ENCODE results near the gene TRIM62. TPM values are rescaled to one million over a fixed set of nuclear protein-coding genes. Genes with fewer than 3 reads are reported as not detected.

The TRIM62 gene
- total and polyA plus RNA-seq, 2 donors, result 1.8 to 7.8 TPM

- H3K27ac ChIP-seq (ENCODE audit: low read depth in 1 of 2, low read length in 1 of 2), result no peak overlapping the region
- peaks cover 5 to 13% of the 10 kb centered on the region in 2 donors for H3K36me3 ChIP-seq (ENCODE audit: control insufficient read depth in 2 of 2, insufficient read depth in 2 of 2, low read length in 1 of 2)
- H3K9me3 ChIP-seq (ENCODE audit: control insufficient read depth in 2 of 2, insufficient read depth in 1 of 2, low read length in 1 of 2), result no peaks in the 10 kb centered on the region
- DNase-seq (ENCODE audit: low read depth in 6 of 9, low spot score in 9 of 9), result no peak
- no peaks in the 10 kb centered on the region for H3K4me1 ChIP-seq (ENCODE audit: control insufficient read depth in 2 of 2, insufficient read depth in 2 of 2, low read length in 2 of 2)
- WGBS, result 98% methylated on average over 6 of the region's 6 CpGs
- no peak overlapping the region for H3K4me3 ChIP-seq (ENCODE audit: low read length in 2 of 2)
- no peaks in the 10 kb centered on the region for H3K27me3 ChIP-seq (ENCODE audit: control insufficient read depth in 2 of 2, insufficient read depth in 1 of 2, low read length in 1 of 2)
These were observed 16.0 kb downstream of the TRIM62 start for GRCh38 chr1:33165809-33166208.

DNA sequence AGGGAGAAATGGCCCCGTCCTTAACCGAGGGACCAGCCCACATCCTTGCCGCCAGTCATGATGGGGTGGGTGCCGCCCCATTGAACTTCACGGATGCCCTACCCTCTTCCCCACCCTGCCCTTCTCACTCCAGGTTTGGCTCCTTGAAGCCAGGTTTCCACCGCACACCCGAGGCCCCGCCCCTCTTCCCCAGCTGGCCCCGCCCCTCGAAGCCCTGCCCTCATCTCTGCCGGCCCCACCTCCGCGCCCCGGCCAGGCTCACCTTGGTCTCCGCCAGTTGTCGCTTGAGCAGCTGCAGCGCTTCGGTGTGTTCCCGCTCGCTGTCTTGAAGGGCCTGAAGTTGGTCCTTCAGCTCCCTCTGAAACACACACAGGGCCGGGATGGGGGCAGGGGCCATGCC lies 16.6 kb downstream of the TRIM62 start:
- Histone ChIP-seq H3K27ac (ENCODE audit: low read depth in 1 of 2, low read length in 1 of 2) (no peak overlapping the region), H3K4me3 (ENCODE audit: low read length in 2 of 2) (no peak overlapping the region), H3K36me3 (ENCODE audit: control insufficient read depth in 2 of 2, insufficient read depth in 2 of 2, low read length in 1 of 2) (peaks cover 5 to 11% of the 10 kb centered on the region in 2 donors), H3K9me3 (ENCODE audit: control insufficient read depth in 2 of 2, insufficient read depth in 1 of 2, low read length in 1 of 2) (no peaks in the 10 kb centered on the region), H3K27me3 (ENCODE audit: control insufficient read depth in 2 of 2, insufficient read depth in 1 of 2, low read length in 1 of 2) (no peaks in the 10 kb centered on the region), H3K4me1 (ENCODE audit: control insufficient read depth in 2 of 2, insufficient read depth in 2 of 2, low read length in 2 of 2) (no peaks in the 10 kb centered on the region)
- no peak for DNase-seq (ENCODE audit: low read depth in 6 of 9, low spot score in 9 of 9)
- 94% methylated on average over 21 of the region's 21 CpGs for WGBS

- no peaks in the 10 kb centered on the region for H3K9me3 ChIP-seq (ENCODE audit: control insufficient read depth in 2 of 2, insufficient read depth in 1 of 2, low read length in 1 of 2)
- 88% methylated on average over 14 of the region's 14 CpGs for WGBS
- peaks cover 5 to 18% of the 10 kb centered on the region in 2 donors for H3K36me3 ChIP-seq (ENCODE audit: control insufficient read depth in 2 of 2, insufficient read depth in 2 of 2, low read length in 1 of 2)
- no peak overlapping the region for H3K4me3 ChIP-seq (ENCODE audit: low read length in 2 of 2)
- DNase-seq (ENCODE audit: low read depth in 6 of 9, low spot score in 9 of 9), result no peak
- no peak overlapping the region for H3K27ac ChIP-seq (ENCODE audit: low read depth in 1 of 2, low read length in 1 of 2)
- H3K4me1 ChIP-seq (ENCODE audit: control insufficient read depth in 2 of 2, insufficient read depth in 2 of 2, low read length in 2 of 2), result no peaks in the 10 kb centered on the region
- H3K27me3 ChIP-seq (ENCODE audit: control insufficient read depth in 2 of 2, insufficient read depth in 1 of 2, low read length in 1 of 2), result no peaks in the 10 kb centered on the region
These were observed 18.0 kb downstream of the TRIM62 start for GRCh38 chr1:33163621-33164519.

DNA sequence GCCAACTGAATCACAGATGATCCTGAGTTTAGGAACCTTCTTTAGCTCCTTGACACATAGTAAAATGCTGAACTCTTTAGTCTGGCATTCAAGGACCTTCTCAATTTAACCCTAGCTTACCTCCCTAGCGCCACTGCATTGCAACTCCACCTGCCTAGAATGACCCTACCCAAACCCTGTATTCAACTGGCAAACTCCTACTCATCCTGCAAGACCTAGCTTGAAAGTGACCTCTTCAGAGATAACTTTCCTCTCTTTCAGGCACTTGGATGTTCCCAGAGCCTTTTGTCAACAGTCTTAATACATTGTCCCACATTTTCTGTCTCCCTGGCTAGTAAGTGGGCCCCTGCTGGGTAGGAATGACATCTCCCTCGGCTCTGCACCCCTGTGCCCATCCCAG lies 19.7 kb downstream of the TRIM62 start:
- WGBS, result over 99% methylated on average over 2 of the region's 2 CpGs
- H3K36me3 ChIP-seq (ENCODE audit: control insufficient read depth in 2 of 2, insufficient read depth in 2 of 2, low read length in 1 of 2), result peaks cover 7 to 21% of the 10 kb centered on the region in 2 donors

GRCh38 chr1:33161061-33161681 lies 20.7 kb downstream of the TRIM62 start:
- Histone ChIP-seq H3K9me3 (ENCODE audit: control insufficient read depth in 2 of 2, insufficient read depth in 1 of 2, low read length in 1 of 2) (no peaks in the 10 kb centered on the region), H3K36me3 (ENCODE audit: control insufficient read depth in 2 of 2, insufficient read depth in 2 of 2, low read length in 1 of 2) (peaks cover 7 to 21% of the 10 kb centered on the region in 2 donors), H3K27ac (ENCODE audit: low read depth in 1 of 2, low read length in 1 of 2) (no peak overlapping the region), H3K27me3 (ENCODE audit: control insufficient read depth in 2 of 2, insufficient read depth in 1 of 2, low read length in 1 of 2) (no peaks in the 10 kb centered on the region), H3K4me3 (ENCODE audit: low read length in 2 of 2) (no peak overlapping the region), H3K4me1 (ENCODE audit: control insufficient read depth in 2 of 2, insufficient read depth in 2 of 2, low read length in 2 of 2) (no peaks in the 10 kb centered on the region)
- DNase-seq (ENCODE audit: low read depth in 6 of 9, low spot score in 9 of 9), result no peak
- 58% methylated on average over 25 of the region's 25 CpGs for WGBS

More for the DNA sequence above, 19.7 kb downstream of the TRIM62 start:
- Histone ChIP-seq H3K9me3 (ENCODE audit: control insufficient read depth in 2 of 2, insufficient read depth in 1 of 2, low read length in 1 of 2) (no peaks in the 10 kb centered on the region), H3K4me3 (ENCODE audit: low read length in 2 of 2) (no peak overlapping the region), H3K27ac (ENCODE audit: low read depth in 1 of 2, low read length in 1 of 2) (no peak overlapping the region), H3K4me1 (ENCODE audit: control insufficient read depth in 2 of 2, insufficient read depth in 2 of 2, low read length in 2 of 2) (no peaks in the 10 kb centered on the region), H3K27me3 (ENCODE audit: control insufficient read depth in 2 of 2, insufficient read depth in 1 of 2, low read length in 1 of 2) (no peaks in the 10 kb centered on the region)
- DNase-seq (ENCODE audit: low read depth in 6 of 9, low spot score in 9 of 9), result no peak

- H3K9me3 ChIP-seq (ENCODE audit: control insufficient read depth in 2 of 2, insufficient read depth in 1 of 2, low read length in 1 of 2), result no peaks in the 10 kb centered on the region
- DNase-seq (ENCODE audit: low read depth in 6 of 9, low spot score in 9 of 9), result no peak
- peaks cover 7 to 23% of the 10 kb centered on the region in 2 donors for H3K36me3 ChIP-seq (ENCODE audit: control insufficient read depth in 2 of 2, insufficient read depth in 2 of 2, low read length in 1 of 2)
- H3K4me3 ChIP-seq (ENCODE audit: low read length in 2 of 2), result no peak overlapping the region
- 98% methylated on average over 26 of the region's 26 CpGs for WGBS
- H3K27me3 ChIP-seq (ENCODE audit: control insufficient read depth in 2 of 2, insufficient read depth in 1 of 2, low read length in 1 of 2), result no peaks in the 10 kb centered on the region
- no peak overlapping the region for H3K27ac ChIP-seq (ENCODE audit: low read depth in 1 of 2, low read length in 1 of 2)
- H3K4me1 ChIP-seq (ENCODE audit: control insufficient read depth in 2 of 2, insufficient read depth in 2 of 2, low read length in 2 of 2), result no peaks in the 10 kb centered on the region
These were observed 22.3 kb downstream of the TRIM62 start for GRCh38 chr1:33159577-33159976.

DNA sequence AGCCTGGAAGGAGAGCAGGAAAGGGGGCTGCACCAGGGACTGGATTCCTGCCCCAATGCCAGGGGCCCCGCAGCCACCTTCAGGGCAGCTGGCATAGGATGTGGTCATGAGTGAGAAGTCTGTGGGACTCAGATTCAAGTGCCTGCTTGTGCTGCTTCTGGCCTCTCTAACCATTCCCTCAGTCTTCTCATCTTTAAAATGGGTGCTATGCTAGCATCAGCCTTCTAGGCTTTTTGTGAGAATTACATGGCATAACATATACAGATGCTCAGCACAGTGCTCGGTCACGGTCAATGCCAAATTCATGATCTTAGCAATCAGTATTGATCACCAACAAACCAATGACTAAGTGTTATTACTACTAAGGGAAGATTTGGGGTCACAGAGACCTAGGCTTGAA lies 23.5 kb downstream of the TRIM62 start:
- no peaks in the 10 kb centered on the region for H3K9me3 ChIP-seq (ENCODE audit: control insufficient read depth in 2 of 2, insufficient read depth in 1 of 2, low read length in 1 of 2)
- DNase-seq (ENCODE audit: low read depth in 6 of 9, low spot score in 9 of 9), result no peak
- H3K4me1 ChIP-seq (ENCODE audit: control insufficient read depth in 2 of 2, insufficient read depth in 2 of 2, low read length in 2 of 2), result peaks cover 1 to 6% of the 10 kb centered on the region in 2 donors
- no peak overlapping the region for H3K4me3 ChIP-seq (ENCODE audit: low read length in 2 of 2)
- peaks cover 5 to 18% of the 10 kb centered on the region in 2 donors for H3K36me3 ChIP-seq (ENCODE audit: control insufficient read depth in 2 of 2, insufficient read depth in 2 of 2, low read length in 1 of 2)
- over 99% methylated on average over 3 of the region's 3 CpGs for WGBS
- no peak overlapping the region for H3K27ac ChIP-seq (ENCODE audit: low read depth in 1 of 2, low read length in 1 of 2)
- no peaks in the 10 kb centered on the region for H3K27me3 ChIP-seq (ENCODE audit: control insufficient read depth in 2 of 2, insufficient read depth in 1 of 2, low read length in 1 of 2)

- Histone ChIP-seq H3K4me3 (ENCODE audit: low read length in 2 of 2) (no peak overlapping the region), H3K36me3 (ENCODE audit: control insufficient read depth in 2 of 2, insufficient read depth in 2 of 2, low read length in 1 of 2) (peaks cover 5 to 22% of the 10 kb centered on the region in 2 donors), H3K9me3 (ENCODE audit: control insufficient read depth in 2 of 2, insufficient read depth in 1 of 2, low read length in 1 of 2) (no peaks in the 10 kb centered on the region), H3K27ac (ENCODE audit: low read depth in 1 of 2, low read length in 1 of 2) (no peak overlapping the region), H3K27me3 (ENCODE audit: control insufficient read depth in 2 of 2, insufficient read depth in 1 of 2, low read length in 1 of 2) (no peaks in the 10 kb centered on the region), H3K4me1 (ENCODE audit: control insufficient read depth in 2 of 2, insufficient read depth in 2 of 2, low read length in 2 of 2) (peaks cover 6 to 16% of the 10 kb centered on the region in 2 donors)
- WGBS, result 98% methylated on average over 4 of the region's 4 CpGs
- DNase-seq (ENCODE audit: low read depth in 6 of 9, low spot score in 9 of 9), result no peak
These were observed 24.7 kb downstream of the TRIM62 start for GRCh38 chr1:33157131-33157530.

DNA sequence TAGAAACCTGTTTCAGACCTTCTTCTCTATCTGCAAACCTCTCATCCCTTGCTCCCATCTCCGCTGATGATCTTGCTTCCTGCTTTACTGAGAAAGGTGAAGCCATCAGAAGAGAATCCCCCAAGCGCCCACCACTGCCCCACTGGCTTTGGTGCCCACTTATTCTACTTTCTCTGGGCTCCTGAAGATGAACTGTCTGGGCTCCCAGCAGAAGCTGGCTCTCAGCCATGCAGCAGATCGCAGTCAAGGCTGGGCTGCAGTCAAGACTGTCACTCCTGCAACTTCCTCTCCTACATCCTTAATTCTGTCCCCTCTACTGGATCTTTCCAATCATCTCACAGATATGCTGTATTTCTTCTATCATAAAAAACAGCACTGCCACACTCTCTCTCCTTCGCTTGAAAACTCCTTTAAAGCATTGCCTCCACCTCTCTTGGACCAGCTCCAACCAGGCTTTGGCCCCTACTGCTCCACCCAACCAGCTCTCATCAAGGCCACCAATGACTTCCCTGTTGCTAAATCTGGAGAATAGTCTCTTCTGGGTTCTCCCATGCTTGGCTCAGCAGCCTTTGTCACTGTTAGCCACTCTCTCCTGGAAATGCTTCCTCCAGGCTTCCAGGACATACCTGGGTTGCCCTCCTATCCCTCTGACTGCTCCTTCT lies 25.8 kb downstream of the TRIM62 start:
- H3K4me1 ChIP-seq (ENCODE audit: control insufficient read depth in 2 of 2, insufficient read depth in 2 of 2, low read length in 2 of 2), result peaks cover 6 to 19% of the 10 kb centered on the region in 2 donors
- H3K36me3 ChIP-seq (ENCODE audit: control insufficient read depth in 2 of 2, insufficient read depth in 2 of 2, low read length in 1 of 2), result peaks cover 5 to 22% of the 10 kb centered on the region in 2 donors
- DNase-seq (ENCODE audit: low read depth in 6 of 9, low spot score in 9 of 9), result no peak
- WGBS, result 94% methylated on average over 4 of the region's 4 CpGs
- H3K4me3 ChIP-seq (ENCODE audit: low read length in 2 of 2), result no peak overlapping the region
- H3K27ac ChIP-seq (ENCODE audit: low read depth in 1 of 2, low read length in 1 of 2), result no peak overlapping the region
- no peaks in the 10 kb centered on the region for H3K9me3 ChIP-seq (ENCODE audit: control insufficient read depth in 2 of 2, insufficient read depth in 1 of 2, low read length in 1 of 2)
- H3K27me3 ChIP-seq (ENCODE audit: control insufficient read depth in 2 of 2, insufficient read depth in 1 of 2, low read length in 1 of 2), result no peaks in the 10 kb centered on the region

All from thymus (tissue), 11 donors.